Inferior parietal cortex (tissue), 1 donor: ENCODE measurements around the gene KRT15.

Experiments used
- DNase-seq: peaks from one replicate; pipeline ENCODE4 v3.0.0-alpha.2; 2016; ENCODE audit errors: extremely low spot score

The KRT15 gene

DNA sequence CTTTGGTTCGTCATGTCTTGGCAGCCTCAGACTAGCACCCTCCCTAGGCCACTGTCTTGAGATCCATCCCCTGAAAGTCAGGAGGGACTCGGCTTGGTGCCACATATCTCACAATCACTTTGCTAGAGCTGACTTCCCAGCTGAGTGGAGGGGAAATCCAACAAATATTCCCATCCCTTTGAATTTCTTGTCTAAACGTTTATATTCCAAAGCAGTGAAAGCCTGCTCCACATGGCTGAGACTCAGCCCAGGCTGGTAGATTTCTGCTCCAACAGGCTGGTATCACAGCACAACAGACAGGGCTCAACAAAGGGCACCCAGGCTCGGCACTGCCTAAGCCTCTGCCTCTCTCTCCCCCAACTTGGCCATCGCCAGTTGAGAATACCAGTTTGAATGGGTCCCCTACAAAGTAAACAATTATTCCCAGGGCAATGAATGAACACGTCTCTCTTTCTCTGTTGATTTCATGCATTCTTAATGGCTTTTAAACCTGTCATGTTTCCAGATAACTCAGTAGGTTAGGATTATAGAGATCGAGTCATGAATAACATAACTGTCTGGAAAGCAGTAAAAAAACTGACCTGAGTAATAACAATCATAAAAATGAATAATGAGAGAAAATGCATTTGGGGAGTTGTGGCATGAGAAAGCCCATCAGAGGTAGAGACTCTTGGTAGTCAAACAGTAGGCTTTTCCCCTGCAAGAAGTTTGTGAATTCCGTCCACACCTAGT lies 14.3 kb downstream of the KRT15 start:
- no peak for DNase-seq

DNA sequence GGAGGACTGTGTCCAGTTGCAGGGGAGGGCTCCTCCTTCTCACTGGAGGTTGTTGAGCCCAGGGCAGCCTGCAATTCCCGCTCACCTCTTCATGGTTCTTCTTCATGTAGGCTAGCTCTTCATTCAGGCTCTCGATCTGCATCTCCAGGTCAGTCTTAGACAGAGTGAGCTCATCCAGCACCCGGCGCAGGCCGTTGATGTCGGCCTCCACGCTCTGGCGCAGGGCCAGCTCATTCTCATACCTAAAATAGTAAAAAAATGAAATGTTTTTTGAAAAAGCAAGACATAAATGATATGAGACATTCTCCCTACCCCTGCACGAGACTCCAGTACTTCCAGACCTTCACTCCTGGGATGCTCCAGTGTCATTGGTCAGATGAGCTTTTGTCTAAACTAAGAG lies 15.5 kb downstream of the KRT15 start:
- no peak for DNase-seq

DNA sequence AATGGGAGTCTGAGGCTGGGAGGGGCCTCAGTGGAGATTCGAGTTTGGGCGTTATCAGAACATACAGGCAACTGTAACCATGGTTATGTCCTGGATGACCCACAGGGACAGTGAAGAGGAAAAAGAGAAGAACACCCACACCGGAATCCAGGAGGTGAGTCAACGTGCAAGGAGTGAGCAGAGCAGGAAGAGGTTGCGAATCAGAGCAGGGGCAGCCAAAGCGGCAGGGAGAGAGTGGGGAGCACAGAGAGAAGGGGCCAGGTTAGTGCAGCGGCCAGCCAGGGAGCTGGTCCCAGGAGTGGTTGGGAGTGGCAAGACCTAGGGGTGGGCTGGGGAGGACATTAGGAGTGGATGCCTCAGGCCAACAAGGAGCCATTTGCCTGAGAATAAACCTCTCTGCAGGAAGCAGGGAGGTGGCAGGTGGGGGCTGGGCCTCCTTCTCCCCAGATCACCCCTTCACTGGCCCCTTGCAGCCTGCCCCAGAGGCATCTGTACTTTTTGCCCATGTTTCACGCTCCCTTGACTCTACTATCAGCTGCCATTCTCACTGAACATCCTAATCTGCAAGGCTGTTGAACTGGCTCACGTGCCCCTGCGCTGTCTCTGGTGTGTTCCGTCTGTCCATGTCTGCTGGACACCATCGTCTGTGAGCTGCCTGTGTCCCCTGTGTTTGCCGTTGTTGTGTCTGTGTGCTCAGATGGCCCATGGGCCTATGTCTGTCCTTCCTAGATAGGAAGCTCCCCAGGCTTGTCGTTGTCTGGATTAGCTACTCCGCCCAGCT lies 18.4 kb downstream of the KRT15 start:
- no peak for DNase-seq

DNA sequence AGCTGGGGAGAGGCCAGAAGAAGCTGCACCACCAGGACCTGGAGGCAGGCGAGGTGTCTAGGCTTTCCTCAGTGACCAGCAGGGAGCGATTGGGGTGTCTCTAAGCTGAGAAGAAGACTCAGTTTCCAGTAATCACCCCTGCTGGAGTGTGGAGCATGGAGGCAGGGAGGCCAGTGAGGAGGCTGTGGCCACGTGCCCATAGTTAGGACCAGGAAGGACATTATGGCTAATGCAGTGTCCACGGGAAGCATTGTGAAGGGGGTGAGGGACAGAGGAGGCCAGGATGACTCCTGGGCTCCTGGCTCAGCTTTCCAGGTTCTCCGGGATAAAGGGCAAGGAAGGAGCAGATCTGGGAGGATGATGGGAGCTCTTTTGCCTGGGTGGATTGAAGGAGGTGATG lies 19.0 kb downstream of the KRT15 start:
- DNase-seq = no peak

DNA sequence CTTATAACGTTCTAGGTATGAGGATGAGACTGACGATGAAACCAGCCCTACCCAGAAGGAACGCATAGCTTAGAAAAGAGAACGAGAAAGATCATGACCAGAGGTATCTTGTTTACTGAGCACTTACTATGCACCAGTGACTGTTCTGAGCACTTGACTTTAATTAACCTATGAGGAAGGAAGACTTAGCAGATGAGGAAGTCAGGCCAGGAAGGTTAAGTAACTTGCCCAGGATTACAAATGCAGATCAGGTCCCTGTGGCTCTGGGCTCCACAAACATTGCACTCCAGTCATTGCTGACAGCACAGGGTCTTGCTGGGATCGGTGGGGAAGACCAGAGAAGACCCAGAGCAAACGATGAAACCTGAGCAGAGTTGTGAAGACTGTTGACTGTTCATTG lies 20.4 kb downstream of the KRT15 start:
- DNase-seq = no peak

DNA sequence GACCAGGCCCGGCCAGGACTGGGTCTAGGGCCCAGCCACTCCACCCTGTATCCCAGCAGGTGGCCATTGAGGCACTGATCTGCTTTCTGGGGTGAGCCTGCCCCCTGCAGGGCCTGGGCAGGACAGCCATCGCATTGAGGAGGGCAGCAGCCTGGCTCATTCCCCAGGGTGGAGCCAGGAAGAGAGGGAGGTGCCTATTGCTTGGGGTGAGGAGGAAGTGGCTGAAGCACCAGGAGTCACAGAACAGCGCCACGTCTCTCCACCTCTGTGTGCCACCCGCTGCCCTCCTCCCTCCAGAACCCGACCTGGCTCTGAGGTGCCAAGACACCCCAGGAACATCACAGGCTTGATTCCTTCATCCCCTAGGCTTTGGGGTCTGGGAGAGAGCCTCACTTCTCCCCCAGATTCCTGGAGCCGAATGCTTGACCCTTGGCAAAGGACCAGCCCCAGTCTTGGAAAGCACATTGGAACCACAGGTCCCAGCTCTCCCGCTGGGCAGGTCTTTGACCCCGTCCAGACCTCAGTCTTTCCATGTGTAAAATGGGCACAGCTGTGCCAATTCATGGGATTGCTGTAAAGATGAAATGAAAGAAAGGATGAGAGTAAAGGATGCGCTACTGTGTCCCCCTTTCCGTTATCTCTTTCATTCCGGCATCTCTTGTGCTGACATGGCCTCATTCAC lies 21.7 kb downstream of the KRT15 start:
- peak; percentile 11 for DNase-seq

DNA sequence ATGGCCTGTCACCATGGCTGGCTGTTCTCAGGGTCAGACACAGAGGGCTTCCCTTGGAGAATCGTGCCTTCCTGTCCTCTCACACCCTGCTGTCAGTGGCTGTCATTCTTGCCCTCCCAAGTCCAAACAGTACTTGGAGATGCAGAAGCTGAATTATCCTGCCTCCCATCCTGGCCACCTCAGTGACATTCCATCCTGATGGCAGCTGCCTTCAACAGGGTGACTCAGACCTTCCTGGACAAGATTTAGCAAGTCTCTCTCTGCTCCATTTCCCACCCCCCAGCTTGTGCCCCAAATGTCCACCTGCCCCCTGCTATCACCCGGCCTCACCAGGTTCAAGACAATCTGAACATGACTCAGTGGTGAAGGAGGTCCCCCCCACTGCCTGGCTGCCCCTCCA lies 24.2 kb downstream of the KRT15 start:
- DNase-seq = no peak

DNA sequence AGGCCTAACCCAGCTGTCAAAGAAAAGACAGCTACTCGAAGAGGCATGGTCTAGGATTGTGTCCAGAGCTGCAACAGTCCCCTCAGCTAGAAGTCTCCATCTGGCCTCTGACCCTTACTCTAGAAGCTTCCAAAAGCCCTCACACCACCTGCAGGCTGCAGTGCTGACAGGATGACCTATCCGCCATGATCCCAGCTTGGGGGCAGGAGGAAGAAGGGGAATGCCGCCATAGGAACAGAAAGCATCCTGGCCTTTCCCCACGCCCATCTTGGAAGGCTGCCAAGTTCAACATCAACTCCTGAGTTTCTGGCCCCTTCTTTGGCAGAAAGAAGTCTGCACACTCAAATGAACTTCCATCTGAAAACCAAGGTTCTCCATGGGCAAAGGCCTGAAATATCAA lies 25.9 kb downstream of the KRT15 start:
- no peak for DNase-seq

DNA sequence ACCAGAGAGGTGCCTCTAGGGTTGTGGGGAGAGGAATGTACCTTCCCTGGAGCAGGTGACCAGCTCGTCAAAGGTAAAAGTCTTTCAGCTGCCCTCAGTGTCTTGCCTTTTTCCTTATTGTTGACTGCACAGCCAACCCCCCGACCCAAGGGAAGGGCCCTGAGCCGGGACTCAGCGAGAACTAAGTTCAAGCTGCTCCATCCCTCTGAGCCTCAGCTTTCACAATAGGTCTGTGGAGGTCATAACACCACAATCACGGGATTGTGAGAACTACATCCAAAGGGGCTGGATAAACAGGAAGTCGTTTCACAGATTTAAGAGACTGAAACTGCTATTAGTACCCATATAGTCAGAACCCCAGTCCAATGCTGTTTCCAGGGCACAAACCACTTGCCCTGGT lies 26.3 kb downstream of the KRT15 start:
- DNase-seq = no peak

DNA sequence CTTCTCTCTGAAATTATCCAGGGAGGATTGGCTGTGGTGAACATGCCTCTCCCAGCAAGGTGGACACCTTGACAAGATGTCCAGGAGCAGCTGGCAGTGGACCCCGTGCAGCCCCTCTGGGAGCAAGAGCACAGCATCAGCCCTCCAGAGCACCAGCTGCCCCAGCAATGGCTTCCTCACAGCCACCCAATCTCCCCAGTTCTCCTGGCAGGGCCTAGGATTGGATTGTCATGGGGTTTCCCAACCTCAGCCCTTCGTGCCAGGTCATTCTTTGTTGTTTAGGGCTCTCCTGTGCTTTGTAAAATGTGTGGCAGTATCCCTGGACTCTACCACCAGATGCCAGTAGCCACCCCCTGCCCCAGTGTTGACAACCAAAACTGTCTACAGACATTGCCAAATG lies 27.2 kb downstream of the KRT15 start:
- DNase-seq = no peak

DNA sequence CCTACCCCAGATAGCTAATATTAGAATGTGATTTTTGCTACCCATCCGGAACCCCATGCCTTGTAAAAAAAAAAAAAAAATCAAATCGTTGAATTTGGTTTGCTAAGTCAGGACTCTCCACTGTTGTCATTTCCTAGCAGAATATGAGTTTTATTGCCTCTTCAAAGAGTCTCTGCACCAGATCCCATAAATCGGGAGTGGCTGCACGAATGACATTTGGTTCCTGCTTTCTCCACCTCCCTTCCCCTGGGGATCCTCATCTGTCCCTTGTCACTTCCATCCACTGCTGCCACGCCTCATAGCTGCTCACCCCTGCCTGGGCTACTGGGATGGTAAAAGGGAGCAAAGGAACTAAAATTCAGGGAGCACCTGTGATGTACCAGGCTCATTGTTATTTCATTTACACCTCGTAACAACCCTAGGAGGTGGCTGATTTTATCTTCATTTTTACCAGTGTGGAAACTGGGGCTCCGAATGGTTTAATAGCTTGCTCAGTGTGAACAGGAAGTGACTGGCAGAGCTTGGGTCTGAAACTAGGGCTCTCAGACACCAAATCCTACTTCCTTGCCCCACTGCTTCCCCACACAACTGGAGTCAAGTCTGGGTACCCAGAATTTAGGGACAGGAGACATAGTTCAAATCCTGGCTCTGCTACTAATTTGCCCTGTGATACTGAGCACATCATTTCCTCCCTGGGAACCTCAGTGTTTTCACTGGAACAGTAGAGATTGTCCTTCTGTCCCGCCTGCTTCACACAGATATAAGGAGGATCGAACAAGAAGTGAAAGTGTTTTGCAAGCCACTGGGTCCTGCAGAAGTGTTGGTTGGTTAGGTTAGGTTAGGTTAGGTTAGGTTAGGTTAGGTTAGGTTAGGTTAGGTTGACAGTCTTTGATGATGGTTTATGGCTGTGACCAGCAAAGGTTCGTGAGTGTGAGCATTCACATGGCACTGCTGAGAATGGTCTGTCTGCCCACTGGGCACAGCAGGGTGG lies 28.4 kb downstream of the KRT15 start:
- DNase-seq = no peak

DNA sequence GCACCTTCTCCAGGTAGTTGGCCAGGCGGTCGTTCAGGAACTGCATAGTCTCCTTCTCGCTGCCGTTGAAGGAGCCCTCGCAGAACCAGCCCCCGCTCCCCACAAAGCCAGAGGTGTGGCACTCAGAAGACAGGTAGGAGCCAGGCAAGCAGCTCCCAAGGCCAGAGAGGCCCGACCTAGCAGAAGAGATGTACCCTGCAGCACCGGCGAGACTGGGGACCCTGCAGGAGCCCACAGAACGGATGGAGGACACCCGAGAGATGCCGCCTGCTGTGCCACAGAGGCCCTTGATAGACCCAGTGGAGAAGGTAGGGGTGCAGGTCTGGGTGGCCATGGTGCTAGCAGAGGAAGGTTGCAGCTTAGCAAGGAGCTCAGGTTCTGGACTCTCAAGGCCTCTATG lies 29.2 kb downstream of the KRT15 start, which contains the start of gene KRT36:
KRT36 (minus strand) TSS at position 380 of the 400 bp plus-strand sequence; CDS start at position 334, 46 bp downstream.
- DNase-seq = no peak

DNA sequence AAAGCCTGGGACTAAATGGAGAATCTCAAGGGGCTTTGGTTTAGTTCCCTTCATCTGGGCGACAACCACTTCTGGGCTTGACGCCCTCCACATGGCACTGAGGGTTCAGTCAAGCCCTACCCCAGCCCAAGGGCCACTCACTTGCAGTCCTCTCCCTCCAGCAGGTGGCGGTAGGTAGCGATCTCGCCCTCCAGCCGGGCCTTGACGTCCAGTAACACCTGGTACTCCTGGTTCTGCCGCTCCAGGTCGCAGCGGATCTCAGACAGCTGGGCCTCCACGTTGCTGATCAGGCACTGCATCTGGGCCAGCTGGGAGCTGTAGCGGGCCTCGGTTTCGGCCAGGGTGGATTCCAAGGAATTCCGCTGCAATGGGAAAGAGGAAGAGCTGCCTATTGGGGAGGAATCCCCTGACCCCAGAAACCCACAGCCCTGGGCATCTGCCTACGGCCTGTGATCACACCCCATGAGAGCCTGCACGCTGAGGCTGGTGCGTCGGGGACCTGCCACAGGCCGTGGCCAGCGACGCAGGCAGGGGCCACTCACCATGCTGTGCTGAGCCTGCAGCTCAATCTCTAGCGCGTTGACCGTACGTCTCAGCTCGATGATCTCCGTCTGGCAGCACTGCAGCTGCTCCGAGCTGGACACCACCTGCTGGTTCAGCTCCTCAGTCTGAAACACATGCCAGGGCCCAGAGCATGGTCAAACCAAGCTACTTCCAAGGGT lies 31.7 kb downstream of the KRT15 start:
- DNase-seq = no peak

DNA sequence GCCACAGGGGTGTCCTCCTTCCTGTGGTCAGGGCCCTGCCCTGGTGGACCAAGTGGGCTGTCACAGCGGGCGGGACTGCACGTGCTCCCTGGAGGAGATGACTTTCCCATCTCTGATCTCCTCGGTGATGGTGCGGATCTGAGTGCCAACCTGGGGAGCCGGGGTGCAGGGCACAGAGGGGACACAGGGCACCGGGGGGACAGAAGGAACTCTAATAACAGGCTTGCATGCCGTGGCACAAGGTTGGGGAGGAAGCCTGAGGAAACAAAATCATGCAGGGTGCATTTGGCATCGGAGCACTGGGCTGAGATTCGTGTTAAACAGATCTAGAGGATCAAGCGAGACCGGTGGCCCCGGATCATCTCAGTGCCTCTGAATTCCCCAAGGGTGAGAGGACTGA lies 32.4 kb downstream of the KRT15 start:
- DNase-seq = no peak

DNA sequence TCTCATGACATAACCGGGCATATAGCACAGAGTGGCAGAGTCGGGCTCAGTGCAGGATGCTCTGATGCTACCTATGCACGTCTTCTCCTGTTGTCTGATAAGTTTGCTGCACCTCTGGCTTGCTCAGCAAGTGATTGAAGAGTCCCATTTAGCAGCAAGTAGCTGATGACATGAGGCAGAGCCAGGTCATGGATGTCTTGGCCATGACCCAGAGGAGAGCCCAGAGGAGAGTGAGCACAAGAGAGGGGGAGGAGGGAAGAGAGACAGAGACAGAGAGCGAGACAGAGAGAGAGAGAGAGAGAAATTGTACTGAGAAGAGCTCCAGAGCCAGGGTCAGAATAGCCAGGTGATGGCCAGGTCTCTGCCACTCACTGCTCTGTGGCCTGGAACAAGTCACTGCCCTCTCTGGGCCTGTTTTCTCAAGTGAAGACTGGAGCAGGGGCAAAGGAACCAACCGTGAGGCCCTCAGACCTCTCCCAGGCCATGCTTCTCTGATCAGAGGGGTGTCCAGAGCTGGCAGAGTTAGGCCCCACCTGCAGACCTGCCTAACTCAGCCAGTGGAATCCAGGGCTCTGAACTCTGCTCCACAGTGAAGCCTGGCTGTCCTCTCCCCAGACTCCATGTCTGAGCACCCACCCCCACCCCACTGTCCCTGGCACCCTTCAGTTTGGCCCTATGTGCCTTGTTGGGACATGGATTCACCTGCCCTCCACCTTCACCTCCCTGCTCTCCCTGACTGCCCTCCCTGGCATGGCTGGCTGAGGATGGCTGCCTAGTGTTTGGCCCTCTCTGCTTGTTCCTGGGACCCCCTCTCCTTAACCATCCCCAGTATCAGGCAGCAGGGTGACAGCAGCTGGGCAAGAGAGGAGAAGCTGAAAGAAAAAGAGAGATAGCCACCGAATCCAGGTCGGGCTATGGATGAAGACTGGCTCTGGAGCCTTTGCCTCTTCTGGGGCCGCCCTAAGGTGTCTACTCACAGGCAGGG lies 33.5 kb downstream of the KRT15 start:
- DNase-seq = no peak

DNA sequence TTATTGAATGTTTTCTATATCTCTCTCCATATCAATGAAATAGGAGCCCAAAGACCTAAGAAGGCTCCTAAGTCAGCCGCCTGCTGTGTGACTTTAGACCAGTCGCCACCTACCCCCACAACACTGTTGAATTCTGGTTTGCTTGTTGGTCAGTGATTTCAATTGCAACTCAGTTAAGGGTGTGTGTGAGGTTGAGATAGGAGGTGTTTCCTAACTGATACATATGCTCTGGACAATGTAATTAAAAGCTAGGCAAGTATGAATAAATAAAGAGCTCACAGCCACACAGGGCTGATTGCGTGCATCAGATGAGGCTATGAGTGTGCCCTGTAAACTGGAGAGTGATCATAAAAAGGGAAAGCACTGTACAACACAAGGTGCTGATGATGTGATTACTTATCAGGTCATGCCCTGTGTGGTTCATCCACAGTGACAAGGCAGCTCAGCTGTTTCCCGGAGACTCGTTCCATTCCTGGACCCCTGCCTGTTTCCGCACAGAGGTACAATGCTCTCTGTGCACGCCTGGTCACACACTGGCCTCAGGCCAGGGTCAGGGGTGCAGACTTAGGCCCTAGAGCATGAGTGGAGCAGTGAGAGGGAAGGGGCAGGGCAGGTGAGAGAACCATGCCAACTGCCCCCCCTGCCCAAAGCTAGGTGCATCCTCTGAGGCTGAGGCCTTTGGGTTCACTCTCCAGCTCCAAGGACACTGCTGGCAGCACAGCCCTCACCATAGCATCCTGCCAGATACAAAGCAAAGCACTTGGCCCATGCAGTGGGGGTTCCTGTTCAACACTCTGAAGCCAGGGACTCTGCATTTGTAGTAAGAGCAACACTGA lies 34.5 kb downstream of the KRT15 start:
- no peak for DNase-seq

DNA sequence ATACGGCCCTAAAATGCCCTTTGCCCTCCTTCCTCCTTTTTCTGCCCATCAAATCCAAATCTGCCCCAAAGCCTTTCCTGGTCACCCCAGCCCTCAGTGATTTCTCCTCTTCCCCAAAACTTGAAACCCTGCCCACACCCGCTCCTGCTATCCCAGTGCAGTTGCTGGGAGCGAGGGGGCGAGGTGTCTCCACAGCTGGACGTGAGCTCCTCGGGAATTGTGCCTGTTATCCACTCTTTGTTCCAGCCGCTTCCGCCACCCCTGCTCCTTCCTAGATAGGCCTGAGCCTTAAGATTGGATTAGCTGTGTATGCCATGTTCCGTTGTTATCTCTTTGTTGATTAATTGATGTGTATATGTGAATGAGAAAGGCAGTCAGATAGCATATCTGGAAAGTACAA lies 35.2 kb downstream of the KRT15 start:
- no peak for DNase-seq

DNA sequence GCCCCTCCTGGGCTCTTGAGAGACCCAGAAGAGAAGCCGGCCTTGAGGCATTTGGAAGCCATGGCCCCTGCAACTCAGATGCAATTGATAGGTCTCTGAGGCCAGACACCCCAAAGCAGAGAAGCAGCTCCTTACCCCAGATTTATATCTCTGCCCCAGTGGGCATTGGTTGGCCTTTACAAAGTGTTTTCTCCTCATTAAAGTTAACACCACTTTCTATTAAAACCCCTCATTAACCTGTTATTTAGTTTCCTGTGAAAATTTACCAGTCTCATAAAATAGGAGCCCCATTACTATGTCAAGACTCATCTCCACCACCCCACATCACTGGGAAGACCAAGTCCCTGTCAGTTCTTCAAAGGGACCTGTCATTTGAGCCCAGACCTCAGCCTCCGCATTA lies 37.7 kb downstream of the KRT15 start, which contains the start of gene KRT35:
KRT35 (minus strand) TSS at position 116 of the 400 bp plus-strand sequence; CDS start at position 62, 54 bp downstream.
- no peak for DNase-seq

DNA sequence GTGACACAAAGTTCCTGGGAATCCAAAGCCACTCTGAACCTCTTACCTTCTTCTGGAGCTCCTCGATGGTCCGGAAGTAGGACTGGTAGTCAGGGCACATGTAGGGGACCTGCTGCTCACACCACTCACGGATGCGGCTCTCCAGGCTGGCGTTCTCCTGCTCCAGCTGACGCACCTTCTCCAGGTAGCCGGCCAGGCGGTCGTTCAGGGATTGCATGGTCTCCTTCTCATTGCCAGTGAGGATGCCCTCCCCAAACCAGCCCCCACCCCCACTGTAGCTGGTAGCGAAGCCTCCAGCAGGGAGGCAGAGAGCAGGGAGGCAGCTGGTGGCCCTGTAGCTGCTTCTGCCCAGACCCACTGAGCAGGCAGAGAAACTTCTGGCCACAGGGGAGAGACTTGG lies 38.1 kb downstream of the KRT15 start:
- no peak for DNase-seq
